NCI-H1092 (cell line): ENCODE data around the gene STK32B.
A peak's percentile ranks its signal among the peaks of the same experiment; 100 is the strongest.

Experiments
- DNase-seq: peaks from one replicate; lab custom pipeline; 2025; lab: John Stamatoyannopoulos, UW

The STK32B gene

GRCh38 chr4:5446595-5447226, 395.4 kb downstream of the STK32B start:
- DNase-seq, result no peak

GRCh38 chr4:5447755-5448154, 396.5 kb downstream of the STK32B start:
- no peak for DNase-seq

GRCh38 chr4:5448221-5448620, 396.9 kb downstream of the STK32B start:
- DNase-seq, result no peak

GRCh38 chr4:5451243-5451642, 400.0 kb downstream of the STK32B start:
- DNase-seq, result no peak

- DNase-seq, result no peak
Observed at GRCh38 chr4:5452156-5452555, 400.9 kb downstream of the STK32B start.

- DNase-seq, result no peak
Observed at GRCh38 chr4:5455003-5455585, 403.8 kb downstream of the STK32B start.

GRCh38 chr4:5456296-5456845, 405.1 kb downstream of the STK32B start:
- no peak for DNase-seq

- no peak for DNase-seq
Observed at GRCh38 chr4:5458676-5459075, 407.4 kb downstream of the STK32B start.

- no peak for DNase-seq
Observed at GRCh38 chr4:5459236-5459635, 408.0 kb downstream of the STK32B start.

GRCh38 chr4:5460106-5460801, 409.0 kb downstream of the STK32B start:
- DNase-seq, result peak; percentile 5

- no peak for DNase-seq
Observed at GRCh38 chr4:5461477-5461876, 410.2 kb downstream of the STK32B start.

GRCh38 chr4:5462254-5462835, 411.1 kb downstream of the STK32B start:
- no peak for DNase-seq

- no peak for DNase-seq
Observed at GRCh38 chr4:5462896-5463295, 411.6 kb downstream of the STK32B start.

GRCh38 chr4:5463361-5463760, 412.1 kb downstream of the STK32B start:
- no peak for DNase-seq

- no peak for DNase-seq
Observed at GRCh38 chr4:5463936-5464650, 412.8 kb downstream of the STK32B start.

- no peak for DNase-seq
Observed at GRCh38 chr4:5465529-5465928, 414.2 kb downstream of the STK32B start.

- DNase-seq, result no peak
Observed at GRCh38 chr4:5465956-5466355, 414.7 kb downstream of the STK32B start.

GRCh38 chr4:5467111-5467510, 415.8 kb downstream of the STK32B start:
- no peak for DNase-seq

- DNase-seq, result no peak
Observed at GRCh38 chr4:5469151-5469775, 418.0 kb downstream of the STK32B start.

GRCh38 chr4:5469861-5470260, 418.6 kb downstream of the STK32B start:
- no peak for DNase-seq

- no peak for DNase-seq
Observed at GRCh38 chr4:5470318-5471198, 419.3 kb downstream of the STK32B start.
